KMS-11 (cell line): ENCODE data around the gene TEKT3.

Source experiments
- H2AFZ ChIP-seq: fragments of 200-600 bp; sonication (generic); 2 replicates; pipeline ENCODE4 v1.6.1; 2016; ENCODE audit warnings: antibody characterized with exemption, mixed run types, low read depth
- H3K27ac ChIP-seq: fragments of 200-600 bp; sonication (generic); 2 replicates; pipeline ENCODE4 v1.6.1; 2016; ENCODE audit warnings: mild to moderate bottlenecking, mixed run types
- H3K27me3 ChIP-seq: fragments of 200-600 bp; sonication (generic); 2 replicates; pipeline ENCODE4 v1.6.1; 2017; ENCODE audit warnings: mild to moderate bottlenecking, low read depth, mixed run types, moderate library complexity; ENCODE audit not compliant: insufficient read depth
- H3K36me3 ChIP-seq: fragments of 200-600 bp; sonication (generic); 2 replicates; pipeline ENCODE4 v1.6.1; 2017; ENCODE audit warnings: mild to moderate bottlenecking, mixed run types; ENCODE audit not compliant: insufficient read depth
- H3K4me1 ChIP-seq: fragments of 200-600 bp; sonication (generic); 2 replicates; pipeline ENCODE4 v1.6.1; 2016; ENCODE audit warnings: mild to moderate bottlenecking, low read depth, mixed run types; ENCODE audit not compliant: poor library complexity, severe bottlenecking
- H3K4me2 ChIP-seq: fragments of 200-600 bp; sonication (generic); 2 replicates; pipeline ENCODE4 v1.7.0; 2016; ENCODE audit warnings: mild to moderate bottlenecking, mixed run types
- H3K4me3 ChIP-seq: fragments of 200-600 bp; sonication (generic); IDR thresholded peaks from 2 replicates; pipeline ENCODE4 v1.6.1; 2017; ENCODE audit warnings: low read depth, low read length, mixed read lengths; ENCODE audit not compliant: insufficient read depth
- H3K79me2 ChIP-seq: fragments of 200-600 bp; sonication (generic); 2 replicates; pipeline ENCODE4 v1.6.1; 2016; ENCODE audit warnings: low read depth, mixed run types; ENCODE audit not compliant: insufficient read depth
- H3K9ac ChIP-seq: fragments of 200-600 bp; sonication (generic); 2 replicates; pipeline ENCODE4 v1.6.1; 2016; ENCODE audit warnings: mild to moderate bottlenecking, mixed run types
- H4K20me1 ChIP-seq: fragments of 200-600 bp; sonication (generic); 2 replicates; pipeline ENCODE4 v1.6.1; 2016; ENCODE audit warnings: mild to moderate bottlenecking, mixed run types; ENCODE audit not compliant: insufficient read depth
- CTCF ChIP-seq: fragments of 200-600 bp; sonication (generic); conservative IDR thresholded peaks from 2 replicates; pipeline ENCODE4 v1.6.1; 2017; ENCODE audit warnings: low read depth, mild to moderate bottlenecking, antibody characterized with exemption, low read length, moderate library complexity, mixed read lengths

Gene TEKT3

GRCh38 chr17:15269087-15269779 is 72.2 kb downstream of the TEKT3 start:
- Histone ChIP-seq H3K27ac (no peak overlapping the region), H4K20me1 (no peaks in the 10 kb centered on the region), H3K79me2 (no peaks in the 10 kb centered on the region), H3K4me3 (no peak overlapping the region), H3K4me1 (no peaks in the 10 kb centered on the region), H3K36me3 (no peaks in the 10 kb centered on the region), H3K9ac (no peak overlapping the region), H2AFZ (no peak overlapping the region), H3K27me3 (no peaks in the 10 kb centered on the region), H3K4me2 (no peak overlapping the region)
- no peak for TF ChIP-seq CTCF

- H3K27me3 ChIP-seq, result no peaks in the 10 kb centered on the region
- no peak overlapping the region for H3K27ac ChIP-seq
- no peaks in the 10 kb centered on the region for H3K36me3 ChIP-seq
- no peaks in the 10 kb centered on the region for H3K79me2 ChIP-seq
- no peaks in the 10 kb centered on the region for H3K4me1 ChIP-seq
- H3K4me2 ChIP-seq, result no peak overlapping the region
- no peak overlapping the region for H2AFZ ChIP-seq
- H3K4me3 ChIP-seq, result no peak overlapping the region
- TF ChIP-seq CTCF, result no peak
- H4K20me1 ChIP-seq, result no peaks in the 10 kb centered on the region
- no peak overlapping the region for H3K9ac ChIP-seq
Observed at GRCh38 chr17:15268461-15268860, 72.9 kb downstream of the TEKT3 start.

GRCh38 chr17:15267996-15268395 is 73.4 kb downstream of the TEKT3 start:
- Histone ChIP-seq H2AFZ (no peak overlapping the region), H3K36me3 (no peaks in the 10 kb centered on the region), H4K20me1 (no peaks in the 10 kb centered on the region), H3K4me2 (no peak overlapping the region), H3K79me2 (no peaks in the 10 kb centered on the region), H3K4me1 (no peaks in the 10 kb centered on the region), H3K27ac (no peak overlapping the region), H3K27me3 (no peaks in the 10 kb centered on the region), H3K9ac (no peak overlapping the region), H3K4me3 (no peak overlapping the region)
- TF ChIP-seq CTCF, result no peak

GRCh38 chr17:15266325-15267125 is 74.9 kb downstream of the TEKT3 start:
- no peaks in the 10 kb centered on the region for H3K27me3 ChIP-seq
- no peaks in the 10 kb centered on the region for H3K36me3 ChIP-seq
- no peaks in the 10 kb centered on the region for H3K4me1 ChIP-seq
- no peak overlapping the region for H3K4me3 ChIP-seq
- no peak overlapping the region for H3K27ac ChIP-seq
- H4K20me1 ChIP-seq, result no peaks in the 10 kb centered on the region
- no peaks in the 10 kb centered on the region for H3K79me2 ChIP-seq
- no peak overlapping the region for H2AFZ ChIP-seq
- TF ChIP-seq CTCF, result no peak
- H3K4me2 ChIP-seq, result no peak overlapping the region
- H3K9ac ChIP-seq, result no peak overlapping the region
